NCI-H524 treated with DMSO at 0.1 percent for 48 hours (cell line): ENCODE data around the gene CNGA4.
"Not testable (repeated sequence)": the region's sequence is repeated elsewhere in the genome, so short reads cannot be mapped to it uniquely, and the experiment has no call there.

Experiments
- DNase-seq: peaks from one replicate; lab custom pipeline; 2025; lab: John Stamatoyannopoulos, UW

CNGA4 gene

DNA sequence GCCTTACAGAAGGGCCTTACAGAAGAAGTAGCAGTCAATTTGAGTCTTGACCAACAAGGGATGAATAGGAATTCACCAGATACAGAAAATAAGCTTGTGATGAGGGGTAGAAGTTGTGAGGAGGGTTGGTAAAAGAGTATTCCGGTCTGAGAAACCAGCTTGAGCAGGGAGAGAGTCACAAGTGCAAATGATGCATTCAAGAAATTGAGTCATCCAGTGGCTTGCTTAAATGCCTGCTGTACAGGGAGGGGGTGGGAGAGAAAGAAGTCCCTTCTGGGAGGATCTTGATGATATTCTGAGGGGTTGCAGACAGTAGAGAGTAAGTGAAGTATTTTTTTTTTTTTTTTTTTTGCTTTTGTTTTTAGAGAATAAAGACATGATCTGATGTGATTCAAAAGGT lies 29.9 kb downstream of the CNGA4 start:
- no peak for DNase-seq

DNA sequence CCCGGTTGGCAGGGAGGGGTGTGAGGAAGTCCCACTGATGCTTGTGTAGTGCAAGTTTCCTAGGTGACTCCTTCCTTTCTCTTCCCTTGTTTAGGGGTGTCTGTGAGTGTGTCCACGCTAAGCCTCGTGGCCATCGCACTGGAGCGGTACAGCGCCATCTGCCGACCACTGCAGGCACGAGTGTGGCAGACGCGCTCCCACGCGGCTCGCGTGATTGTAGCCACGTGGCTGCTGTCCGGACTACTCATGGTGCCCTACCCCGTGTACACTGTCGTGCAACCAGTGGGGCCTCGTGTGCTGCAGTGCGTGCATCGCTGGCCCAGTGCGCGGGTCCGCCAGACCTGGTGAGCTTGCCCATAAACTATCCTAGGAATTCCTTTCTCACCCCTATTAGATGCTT lies 31.1 kb downstream of the CNGA4 start:
- no peak for DNase-seq

GRCh38 chr11:6270584-6271246 lies 31.8 kb downstream of the CNGA4 start:
- no peak for DNase-seq

GRCh38 chr11:6271598-6271997 lies 32.7 kb downstream of the CNGA4 start:
- DNase-seq = no peak

DNA sequence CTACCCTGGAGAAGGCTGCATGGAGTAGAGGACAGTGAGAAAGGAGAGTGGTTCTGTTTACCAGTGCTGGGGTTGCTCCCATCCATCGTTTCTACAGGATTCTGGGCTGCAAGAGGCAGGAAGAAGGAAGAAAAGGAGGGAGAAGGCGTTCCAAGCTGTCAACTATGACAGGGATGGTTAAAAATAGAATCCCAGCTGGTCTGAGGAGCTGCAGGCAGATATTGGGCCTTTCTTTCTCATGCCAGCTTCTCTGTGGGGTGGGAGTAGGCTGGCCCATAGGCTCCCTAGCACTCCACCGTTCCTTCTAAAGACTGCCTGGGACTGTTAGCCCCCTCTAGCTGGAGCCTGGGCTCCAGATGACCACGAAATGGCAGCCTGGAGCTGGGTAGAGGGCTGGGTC lies 34.3 kb downstream of the CNGA4 start:
- DNase-seq = no peak

GRCh38 chr11:6280809-6281208 lies 41.9 kb downstream of the CNGA4 start:
- not testable (repeated sequence) for DNase-seq

- DNase-seq = no peak
Measured at GRCh38 chr11:6283453-6284023, 44.6 kb downstream of the CNGA4 start.

GRCh38 chr11:6284250-6284649 lies 45.4 kb downstream of the CNGA4 start:
- no peak for DNase-seq

DNA sequence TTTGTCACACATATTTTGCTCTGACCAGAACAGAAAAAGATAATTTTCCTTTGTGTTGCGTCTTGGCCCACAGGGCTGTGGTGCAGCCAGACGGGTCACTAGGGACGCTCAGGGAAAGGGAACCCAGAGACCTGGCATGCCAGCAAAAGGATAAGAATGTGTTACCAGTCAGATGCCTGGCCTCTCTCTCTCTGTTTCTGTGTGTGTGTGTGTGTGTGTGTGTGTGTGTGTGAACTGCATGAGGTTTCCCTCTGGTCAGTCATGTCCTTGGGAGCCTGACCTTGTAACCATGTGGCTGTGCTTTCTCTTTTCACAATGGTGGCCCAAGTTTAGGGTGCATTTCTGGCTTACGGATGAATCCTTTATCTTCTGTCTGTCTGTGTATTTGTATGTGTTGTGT lies 46.1 kb downstream of the CNGA4 start:
- DNase-seq = no peak
